H1 (cell line): ENCODE measurements around the gene ALLC. TPM values are rescaled to one million over a fixed set of nuclear protein-coding genes. Genes with fewer than 3 reads are reported as not detected.

Experiments
- NRF1 ChIP-seq: IDR thresholded peaks from 2 replicates; pipeline ENCODE4 v1.6.1; 2011; ENCODE audit warnings: mild to moderate bottlenecking, low read depth, low read length, improper control_type of control experiment
- POLR2A ChIP-seq, 2 experiments: IDR thresholded peaks; 1 replicate in 1 of 2; 2 replicates in 1 of 2; pipeline ENCODE4 v1.6.1; 2011; ENCODE audit warnings: low read depth in 2 of 2, low read length in 2 of 2, mild to moderate bottlenecking in 2 of 2; ENCODE audit errors: control extremely low read depth in 1 of 2
- RFX5 ChIP-seq: IDR thresholded peaks from 2 replicates; pipeline ENCODE4 v1.6.1; 2011; ENCODE audit warnings: low read depth, low read length, improper control_type of control experiment, borderline replicate concordance
- SIX5 ChIP-seq: IDR thresholded peaks from 2 replicates; pipeline ENCODE4 v1.6.1; 2011; ENCODE audit warnings: mild to moderate bottlenecking, low read depth, low read length
- SP2 ChIP-seq: IDR thresholded peaks from 2 replicates; pipeline ENCODE4 v1.6.1; 2012; ENCODE audit warnings: mild to moderate bottlenecking, low read length, inconsistent platforms
- TBP ChIP-seq: IDR thresholded peaks from 2 replicates; pipeline ENCODE4 v1.6.1; 2011; ENCODE audit warnings: low read depth, low read length, improper control_type of control experiment
- polyA plus RNA-seq, 7 experiments: library from polyadenylated mRNA; depleted of rRNA in 3 of 7; stranded (reverse) in 5 of 7; unstranded in 2 of 7; fragments of >200 nt in 5 of 7; fragments of 200-250 nt in 2 of 7; gene quantifications; 1 replicate in 5 of 7; 2 replicates in 1 of 7; 4 replicates in 1 of 7; pipeline versions ENCODE4 v1.2.1 to v1.2.3, GENCODE V29; 2011 to 2013; ENCODE audit warnings: missing spikeins in 2 of 7, mixed read lengths in 2 of 7
- total RNA-seq: library from RNA; stranded (reverse); fragmentation: NEBNext Ultra II Directional; extraction: Animal tissue kit (Norgen Biotek cat#: 25700); gene quantifications from 2 replicates; pipeline ENCODE4 v1.2.1, GENCODE V29; 2021
- TF ChIP-seq, protein P1 (sequence below), 3 experiments: IDR thresholded peaks; 1 replicate in 2 of 3; 2 replicates in 1 of 3; pipeline versions ENCODE4 v1.5.1 to v1.6.1; 2011; ENCODE audit warnings: low read length in 3 of 3, mild to moderate bottlenecking in 3 of 3, inconsistent platforms in 2 of 3, low read depth in 1 of 3, moderate library complexity in 1 of 3; ENCODE audit not compliant: insufficient read depth in 1 of 3; ENCODE audit errors: control extremely low read depth in 1 of 3

The ALLC gene
- total and polyA plus RNA-seq, 2 of the 8 experiments (the other 6 are each of a cell fraction or from before 2014, with no cell fraction given), result not detected

DNA sequence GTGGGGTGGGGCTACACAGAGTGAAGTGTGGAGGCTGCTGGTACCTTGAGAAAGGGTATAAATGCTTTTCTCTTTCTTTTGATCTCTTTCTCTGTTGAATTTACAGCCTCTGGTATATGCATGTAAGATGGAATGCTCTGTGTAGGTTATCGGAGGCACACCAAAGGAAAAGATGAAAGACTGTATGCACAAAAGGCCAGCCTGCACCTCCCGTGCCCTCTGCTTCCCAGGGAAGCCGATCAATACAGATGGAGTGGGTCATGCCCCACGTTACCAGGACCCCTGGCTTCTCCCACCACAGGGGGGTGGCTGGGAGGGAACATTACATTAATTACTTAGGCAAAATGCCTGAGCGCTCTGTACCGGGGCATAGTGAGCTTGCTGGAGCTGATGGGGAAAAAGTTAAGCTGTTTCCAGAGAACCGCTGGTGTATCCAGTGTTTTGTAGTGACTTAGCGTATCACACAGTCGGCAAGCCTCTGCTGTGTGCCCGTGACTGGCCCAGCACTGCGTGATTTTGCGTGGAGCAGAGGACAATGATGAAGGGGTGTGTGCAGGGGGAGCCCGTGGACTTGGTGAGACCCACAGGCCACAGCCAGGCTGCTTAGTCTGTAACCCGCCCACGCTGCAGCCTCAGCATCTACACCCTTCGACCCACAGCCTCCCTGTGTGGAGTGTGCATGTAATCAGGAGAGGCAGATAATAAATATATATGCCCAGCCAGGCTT is 8.0 kb downstream of the ALLC start (continued):
- TF ChIP-seq POLR2A (IDR thresholded peaks at IDR 0.05; ENCODE audit: control extremely low read depth in 1 of 2, low read depth in 2 of 2, low read length in 2 of 2) (no peak), SP2 (no peak), SIX5 (no peak), NRF1 (no peak), RFX5 (no peak), TBP (no peak)
- TF ChIP-seq, protein P1, sequence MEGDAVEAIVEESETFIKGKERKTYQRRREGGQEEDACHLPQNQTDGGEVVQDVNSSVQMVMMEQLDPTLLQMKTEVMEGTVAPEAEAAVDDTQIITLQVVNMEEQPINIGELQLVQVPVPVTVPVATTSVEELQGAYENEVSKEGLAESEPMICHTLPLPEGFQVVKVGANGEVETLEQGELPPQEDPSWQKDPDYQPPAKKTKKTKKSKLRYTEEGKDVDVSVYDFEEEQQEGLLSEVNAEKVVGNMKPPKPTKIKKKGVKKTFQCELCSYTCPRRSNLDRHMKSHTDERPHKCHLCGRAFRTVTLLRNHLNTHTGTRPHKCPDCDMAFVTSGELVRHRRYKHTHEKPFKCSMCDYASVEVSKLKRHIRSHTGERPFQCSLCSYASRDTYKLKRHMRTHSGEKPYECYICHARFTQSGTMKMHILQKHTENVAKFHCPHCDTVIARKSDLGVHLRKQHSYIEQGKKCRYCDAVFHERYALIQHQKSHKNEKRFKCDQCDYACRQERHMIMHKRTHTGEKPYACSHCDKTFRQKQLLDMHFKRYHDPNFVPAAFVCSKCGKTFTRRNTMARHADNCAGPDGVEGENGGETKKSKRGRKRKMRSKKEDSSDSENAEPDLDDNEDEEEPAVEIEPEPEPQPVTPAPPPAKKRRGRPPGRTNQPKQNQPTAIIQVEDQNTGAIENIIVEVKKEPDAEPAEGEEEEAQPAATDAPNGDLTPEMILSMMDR (IDR thresholded peaks at IDR 0.05; ENCODE audit: control extremely low read depth in 1 of 3, insufficient read depth in 1 of 3, low read depth in 1 of 3, low read length in 3 of 3), result no peak
